Measurements from ENCODE around the gene UBR2.

UBR2 gene

GRCh38 chr6:42616716-42617115 lies 52.9 kb downstream of the UBR2 start:
- H3K9me3 ChIP-seq: no peaks in the 10 kb centered on the region
- DNase-seq: no peak
- peaks cover 7% of the 10 kb centered on the region for H3K36me3 ChIP-seq
- H3K27me3 ChIP-seq: no peaks in the 10 kb centered on the region
- TF ChIP-seq CTCF (IDR thresholded peaks at IDR 0.05; ENCODE audit: low read depth, low read length): no peak
- H3K4me1 ChIP-seq: no peaks in the 10 kb centered on the region
- no peak overlapping the region for H3K4me3 ChIP-seq (ENCODE audit: low read depth, low read length)

GRCh38 chr6:42618105-42618504 lies 54.3 kb downstream of the UBR2 start:
- Histone ChIP-seq H3K4me3 (ENCODE audit: low read depth, low read length) (no peak overlapping the region), H3K9me3 (no peaks in the 10 kb centered on the region), H3K36me3 (peaks cover 7% of the 10 kb centered on the region), H3K4me1 (no peaks in the 10 kb centered on the region), H3K27me3 (no peaks in the 10 kb centered on the region)
- no peak for DNase-seq
- no peak for TF ChIP-seq CTCF (IDR thresholded peaks at IDR 0.05; ENCODE audit: low read depth, low read length)

DNA sequence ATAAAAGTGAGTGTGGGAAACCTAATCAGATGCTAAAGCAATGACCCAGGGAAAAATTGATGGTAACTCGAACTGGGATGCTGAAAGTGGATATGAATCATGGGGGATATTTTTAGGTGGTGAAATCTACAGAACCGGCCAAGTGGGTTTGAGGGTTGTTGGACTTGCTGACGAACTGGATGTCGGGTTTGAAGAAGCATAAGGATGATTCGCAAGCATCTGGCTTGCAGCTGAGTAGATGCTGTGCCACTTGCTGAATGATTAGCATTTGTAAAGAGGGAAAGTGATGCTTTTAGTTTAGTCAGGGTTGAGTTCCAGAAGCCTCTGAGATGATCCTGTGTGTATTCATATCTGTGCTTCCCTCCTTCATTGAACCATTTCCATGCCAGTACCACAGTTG lies 54.9 kb downstream of the UBR2 start:
- no peak for TF ChIP-seq CTCF (IDR thresholded peaks at IDR 0.05; ENCODE audit: low read depth, low read length)
- H3K27me3 ChIP-seq: no peaks in the 10 kb centered on the region
- peaks cover 7% of the 10 kb centered on the region for H3K36me3 ChIP-seq
- no peak for DNase-seq
- H3K4me1 ChIP-seq: no peaks in the 10 kb centered on the region
- no peaks in the 10 kb centered on the region for H3K9me3 ChIP-seq
- no peak overlapping the region for H3K4me3 ChIP-seq (ENCODE audit: low read depth, low read length)

- Histone ChIP-seq H3K36me3 (peaks cover 10% of the 10 kb centered on the region), H3K4me3 (ENCODE audit: low read depth, low read length) (no peak overlapping the region), H3K4me1 (no peaks in the 10 kb centered on the region), H3K27me3 (no peaks in the 10 kb centered on the region), H3K9me3 (no peaks in the 10 kb centered on the region)
- no peak for TF ChIP-seq CTCF (IDR thresholded peaks at IDR 0.05; ENCODE audit: low read depth, low read length)
- no peak for DNase-seq
These were observed 56.1 kb downstream of the UBR2 start for GRCh38 chr6:42619963-42620362.

- peaks cover 6% of the 10 kb centered on the region for H3K36me3 ChIP-seq
- DNase-seq: no peak
- no peak for TF ChIP-seq CTCF (IDR thresholded peaks at IDR 0.05; ENCODE audit: low read depth, low read length)
- no peaks in the 10 kb centered on the region for H3K9me3 ChIP-seq
- H3K27me3 ChIP-seq: no peaks in the 10 kb centered on the region
- H3K4me3 ChIP-seq (ENCODE audit: low read depth, low read length): no peak overlapping the region
- H3K4me1 ChIP-seq: no peaks in the 10 kb centered on the region
These were observed 60.8 kb downstream of the UBR2 start for GRCh38 chr6:42624601-42625000.

- Histone ChIP-seq H3K27me3 (no peaks in the 10 kb centered on the region), H3K4me3 (ENCODE audit: low read depth, low read length) (no peak overlapping the region), H3K4me1 (no peaks in the 10 kb centered on the region), H3K36me3 (peaks cover 6% of the 10 kb centered on the region), H3K9me3 (no peaks in the 10 kb centered on the region)
- no peak for TF ChIP-seq CTCF (IDR thresholded peaks at IDR 0.05; ENCODE audit: low read depth, low read length)
- DNase-seq: no peak
These were observed 63.2 kb downstream of the UBR2 start for GRCh38 chr6:42627044-42627443.
